ENCODE measurements around the gene PCBP2.

GRCh38 chr12:53530061-53530460 lies 78.2 kb downstream of the PCBP2 start:
- TF ChIP-seq POLR2A (IDR thresholded peaks at IDR 0.05; ENCODE audit: low read length) = no peak
- TF ChIP-seq CTCF (IDR thresholded peaks at IDR 0.05) = no peak
- no peak for TF ChIP-seq EP300 (IDR thresholded peaks at IDR 0.05)
- no peak for TF ChIP-seq ESRRA (IDR thresholded peaks at IDR 0.05; ENCODE audit: borderline replicate concordance, low read length)
- TF ChIP-seq CEBPB (IDR thresholded peaks at IDR 0.05) = no peak
- no peak for TF ChIP-seq RFX5 (IDR thresholded peaks at IDR 0.05)

All from A549 (cell line).